GM12875 (cell line): ENCODE data around the gene COL19A1.
A peak's percentile ranks its signal among the peaks of the same experiment; 100 is the strongest.

Experiments used
- H3K4me3 ChIP-seq: one replicate; pipeline ENCODE4 v1.5.1; 2011; ENCODE audit warnings: low read depth, low read length, control low read depth
- CTCF ChIP-seq: IDR thresholded peaks from 2 replicates; pipeline ENCODE4 v1.5.1; 2011; ENCODE audit warnings: low read depth, mild to moderate bottlenecking, control low read depth, inconsistent platforms, low read length, moderate library complexity, borderline replicate concordance; ENCODE audit not compliant: insufficient read depth

The COL19A1 gene

GRCh38 chr6:70082830-70083229 is 216.5 kb downstream of the COL19A1 start:
- TF ChIP-seq CTCF: no peak

GRCh38 chr6:70086806-70087205 is 220.4 kb downstream of the COL19A1 start:
- no peak overlapping the region for H3K4me3 ChIP-seq
- TF ChIP-seq CTCF: no peak

More at GRCh38 chr6:70082830-70083229, 216.5 kb downstream of the COL19A1 start:
- no peak overlapping the region for H3K4me3 ChIP-seq

- no peak for TF ChIP-seq CTCF
- no peak overlapping the region for H3K4me3 ChIP-seq
These were observed 227.8 kb downstream of the COL19A1 start for GRCh38 chr6:70094156-70094555.

- no peak for TF ChIP-seq CTCF
- no peak overlapping the region for H3K4me3 ChIP-seq
These were observed 233.4 kb downstream of the COL19A1 start for GRCh38 chr6:70099732-70100131.

- H3K4me3 ChIP-seq: no peak overlapping the region
- peak; percentile 38; the same call in 1 of the 2 replicates for TF ChIP-seq CTCF
These were observed 237.4 kb downstream of the COL19A1 start for GRCh38 chr6:70103798-70104197.

- H3K4me3 ChIP-seq: no peak overlapping the region
- TF ChIP-seq CTCF: peak; percentile 36; the same call in 1 of the 2 replicates
These were observed 241.7 kb downstream of the COL19A1 start for GRCh38 chr6:70107852-70108629.
